Loucy (cell line): Measurements from ENCODE around the gene BPTF.
"Not testable (repeated sequence)": the region's sequence is repeated elsewhere in the genome, so short reads cannot be mapped to it uniquely, and the experiment has no call there.

Experiments used
- H2AFZ ChIP-seq: fragments of 200-600 bp; sonication (generic); 2 replicates; pipeline ENCODE4 v1.6.0; 2016; ENCODE audit warnings: antibody characterized with exemption, mild to moderate bottlenecking, low read length, moderate library complexity
- H3F3A ChIP-seq: fragments of 200-600 bp; 2 replicates; pipeline ENCODE4 v1.6.0; 2016; ENCODE audit warnings: antibody characterized with exemption, low read depth, mild to moderate bottlenecking
- H3K27me3 ChIP-seq: fragments of 200-600 bp; sonication (generic); 2 replicates; pipeline ENCODE4 v1.6.1; 2014; ENCODE audit warnings: low read length, mild to moderate bottlenecking; ENCODE audit not compliant: insufficient read depth, poor library complexity, severe bottlenecking
- H3K36me3 ChIP-seq: fragments of 200-600 bp; sonication (generic); 2 replicates; pipeline ENCODE4 v1.6.1; 2016; ENCODE audit warnings: low read length; ENCODE audit not compliant: insufficient read depth
- H3K4me1 ChIP-seq: fragments of 200-600 bp; sonication (generic); 2 replicates; pipeline ENCODE4 v1.5.1; 2014; ENCODE audit warnings: low read length, mild to moderate bottlenecking; ENCODE audit not compliant: insufficient read depth, poor library complexity, severe bottlenecking
- H3K4me2 ChIP-seq: fragments of 200-600 bp; sonication (generic); 2 replicates; pipeline ENCODE4 v1.6.0; 2014; ENCODE audit warnings: antibody characterized with exemption, low read length, low read depth, mild to moderate bottlenecking; ENCODE audit not compliant: poor library complexity, severe bottlenecking
- H3K4me3 ChIP-seq: fragments of 200-600 bp; sonication (generic); 2 replicates; pipeline ENCODE4 v1.5.1; 2014; ENCODE audit warnings: low read length, mild to moderate bottlenecking, mixed read lengths; ENCODE audit not compliant: poor library complexity, severe bottlenecking
- H3K79me2 ChIP-seq: fragments of 200-600 bp; sonication (generic); 2 replicates; pipeline ENCODE4 v1.6.1; 2014; ENCODE audit warnings: low read length; ENCODE audit not compliant: insufficient read depth
- H3K9ac ChIP-seq: fragments of 200-600 bp; sonication (generic); 2 replicates; pipeline ENCODE4 v1.6.0; 2014; ENCODE audit warnings: mild to moderate bottlenecking, low read depth, low read length, moderate library complexity; ENCODE audit not compliant: poor library complexity, severe bottlenecking
- H3K9me2 ChIP-seq: fragments of 200-600 bp; sonication (generic); replicated peaks from 2 replicates; pipeline ENCODE4 v1.6.1; 2016; ENCODE audit warnings: low read depth, low read length, mixed read lengths
- H3K9me3 ChIP-seq: fragments of 200-600 bp; sonication (generic); 2 replicates; pipeline ENCODE4 v1.6.1; 2014; ENCODE audit warnings: mild to moderate bottlenecking, antibody characterized with exemption, low read length, low read depth; ENCODE audit not compliant: insufficient read depth
- H4K20me1 ChIP-seq: fragments of 200-600 bp; sonication (generic); 2 replicates; pipeline ENCODE4 v1.6.0; 2014; ENCODE audit warnings: antibody characterized with exemption, low read length, mild to moderate bottlenecking; ENCODE audit not compliant: insufficient read depth, poor library complexity, severe bottlenecking
- EZH2phosphoT487 ChIP-seq: fragments of 200-600 bp; IDR thresholded peaks from 2 replicates; pipeline ENCODE4 v1.6.1; 2018; ENCODE audit warnings: antibody characterized with exemption, mild to moderate bottlenecking, moderate library complexity, borderline replicate concordance
- TF ChIP-seq, protein P1 (sequence below): fragments of 200-600 bp; sonication (generic); conservative IDR thresholded peaks from 2 replicates; pipeline ENCODE4 v1.5.1; 2014; ENCODE audit warnings: mild to moderate bottlenecking, antibody characterized with exemption, low read length

BPTF gene

GRCh38 chr17:67801626-67802175 lies 23.6 kb upstream of the BPTF start:
- H3K9ac ChIP-seq, result no peak overlapping the region
- no peaks in the 10 kb centered on the region for H3K9me2 ChIP-seq
- H3K36me3 ChIP-seq, result no peaks in the 10 kb centered on the region
- TF ChIP-seq, protein P1, sequence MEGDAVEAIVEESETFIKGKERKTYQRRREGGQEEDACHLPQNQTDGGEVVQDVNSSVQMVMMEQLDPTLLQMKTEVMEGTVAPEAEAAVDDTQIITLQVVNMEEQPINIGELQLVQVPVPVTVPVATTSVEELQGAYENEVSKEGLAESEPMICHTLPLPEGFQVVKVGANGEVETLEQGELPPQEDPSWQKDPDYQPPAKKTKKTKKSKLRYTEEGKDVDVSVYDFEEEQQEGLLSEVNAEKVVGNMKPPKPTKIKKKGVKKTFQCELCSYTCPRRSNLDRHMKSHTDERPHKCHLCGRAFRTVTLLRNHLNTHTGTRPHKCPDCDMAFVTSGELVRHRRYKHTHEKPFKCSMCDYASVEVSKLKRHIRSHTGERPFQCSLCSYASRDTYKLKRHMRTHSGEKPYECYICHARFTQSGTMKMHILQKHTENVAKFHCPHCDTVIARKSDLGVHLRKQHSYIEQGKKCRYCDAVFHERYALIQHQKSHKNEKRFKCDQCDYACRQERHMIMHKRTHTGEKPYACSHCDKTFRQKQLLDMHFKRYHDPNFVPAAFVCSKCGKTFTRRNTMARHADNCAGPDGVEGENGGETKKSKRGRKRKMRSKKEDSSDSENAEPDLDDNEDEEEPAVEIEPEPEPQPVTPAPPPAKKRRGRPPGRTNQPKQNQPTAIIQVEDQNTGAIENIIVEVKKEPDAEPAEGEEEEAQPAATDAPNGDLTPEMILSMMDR, result peak; percentile 30; the same call in 1 of the 2 replicates
- TF ChIP-seq EZH2phosphoT487, result no peak
- no peaks in the 10 kb centered on the region for H4K20me1 ChIP-seq
- no peak overlapping the region for H3K4me3 ChIP-seq
- no peak overlapping the region for H3K4me2 ChIP-seq
- H3K79me2 ChIP-seq, result no peaks in the 10 kb centered on the region
- no peaks in the 10 kb centered on the region for H3K9me3 ChIP-seq
- H3K4me1 ChIP-seq, result peaks cover 7% of the 10 kb centered on the region
- H2AFZ ChIP-seq, result no peak overlapping the region
- no peaks in the 10 kb centered on the region for H3K27me3 ChIP-seq
- H3F3A ChIP-seq, result no peaks in the 10 kb centered on the region

GRCh38 chr17:67810464-67810863 lies 14.8 kb upstream of the BPTF start:
- no peaks in the 10 kb centered on the region for H3K9me3 ChIP-seq
- H4K20me1 ChIP-seq, result no peaks in the 10 kb centered on the region
- TF ChIP-seq EZH2phosphoT487, result no peak
- TF ChIP-seq, protein P1, result no peak
- no peaks in the 10 kb centered on the region for H3F3A ChIP-seq
- no peak overlapping the region for H3K4me2 ChIP-seq
- no peak overlapping the region for H2AFZ ChIP-seq
- H3K4me1 ChIP-seq, result no peaks in the 10 kb centered on the region
- H3K9me2 ChIP-seq, result no peaks in the 10 kb centered on the region
- H3K36me3 ChIP-seq, result no peaks in the 10 kb centered on the region
- no peaks in the 10 kb centered on the region for H3K79me2 ChIP-seq
- no peak overlapping the region for H3K9ac ChIP-seq
- no peak overlapping the region for H3K4me3 ChIP-seq
- H3K27me3 ChIP-seq, result no peaks in the 10 kb centered on the region

DNA sequence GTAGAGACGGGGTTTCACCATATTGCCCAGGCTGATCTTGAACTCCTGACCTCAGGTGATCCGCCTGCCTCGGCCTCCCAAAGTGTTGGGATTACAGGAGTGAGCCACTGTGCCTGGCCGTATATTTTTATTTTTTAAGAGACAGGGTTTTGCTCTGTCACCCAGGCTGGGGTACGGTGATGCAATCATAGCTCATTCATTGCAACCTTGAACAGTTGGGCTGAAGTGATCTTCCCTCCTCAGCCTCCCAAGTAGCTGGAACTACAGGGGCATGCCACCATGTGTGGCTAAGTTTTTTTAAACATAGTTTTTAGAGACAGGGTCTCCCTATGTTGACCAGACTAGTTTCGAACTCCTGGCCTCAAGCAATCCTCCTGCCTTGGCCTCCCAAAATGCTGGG lies 12.9 kb upstream of the BPTF start:
- not testable (repeated sequence) for H3K4me3 ChIP-seq, H3K9me3 ChIP-seq, H4K20me1 ChIP-seq, H3F3A ChIP-seq, H3K36me3 ChIP-seq, H3K79me2 ChIP-seq, H3K27me3 ChIP-seq, H3K4me1 ChIP-seq, H2AFZ ChIP-seq, H3K9me2 ChIP-seq, H3K4me2 ChIP-seq, H3K9ac ChIP-seq

- H3F3A ChIP-seq, result no peaks in the 10 kb centered on the region
These were observed 11.5 kb upstream of the BPTF start for GRCh38 chr17:67813803-67814180.

More at GRCh38 chr17:67813803-67814180, 11.5 kb upstream of the BPTF start:
- no peaks in the 10 kb centered on the region for H3K27me3 ChIP-seq
- H2AFZ ChIP-seq, result no peak overlapping the region
- no peaks in the 10 kb centered on the region for H3K9me3 ChIP-seq
- no peaks in the 10 kb centered on the region for H3K4me1 ChIP-seq
- H3K36me3 ChIP-seq, result no peaks in the 10 kb centered on the region
- no peak for TF ChIP-seq EZH2phosphoT487
- TF ChIP-seq, protein P1, result no peak
- H4K20me1 ChIP-seq, result no peaks in the 10 kb centered on the region
- H3K9ac ChIP-seq, result no peak overlapping the region
- H3K79me2 ChIP-seq, result no peaks in the 10 kb centered on the region
- H3K4me2 ChIP-seq, result no peak overlapping the region
- H3K9me2 ChIP-seq, result no peaks in the 10 kb centered on the region
- H3K4me3 ChIP-seq, result no peak overlapping the region
